Measurements from ENCODE around the gene LRRC8C.

Gene LRRC8C

GRCh38 chr1:89615676-89616598 lies 17.0 kb upstream of the LRRC8C start:
- peak; percentile 35 for TF ChIP-seq CTCF (conservative IDR thresholded peaks at IDR 0.05; ENCODE audit: low read length)
- H3K4me3 ChIP-seq (ENCODE audit: low read length): no peak overlapping the region
- no peak for DNase-seq (ENCODE audit: low read depth)

- DNase-seq (ENCODE audit: low read depth): no peak
- no peak overlapping the region for H3K4me3 ChIP-seq (ENCODE audit: low read length)
- TF ChIP-seq CTCF (conservative IDR thresholded peaks at IDR 0.05; ENCODE audit: low read length): no peak
Measured at GRCh38 chr1:89616844-89617627, 15.9 kb upstream of the LRRC8C start.

- no peak for TF ChIP-seq CTCF (conservative IDR thresholded peaks at IDR 0.05; ENCODE audit: low read length)
- no peak for DNase-seq (ENCODE audit: low read depth)
- no peak overlapping the region for H3K4me3 ChIP-seq (ENCODE audit: low read length)
Measured at GRCh38 chr1:89620664-89621063, 12.3 kb upstream of the LRRC8C start.

- peak; percentile 25; the same call in 1 of the 2 replicates for TF ChIP-seq CTCF (conservative IDR thresholded peaks at IDR 0.05; ENCODE audit: low read length)
- DNase-seq (ENCODE audit: low read depth): peak; percentile 23
- H3K4me3 ChIP-seq (ENCODE audit: low read length): no peak overlapping the region
Measured at GRCh38 chr1:89622895-89623294, 10.0 kb upstream of the LRRC8C start.

- TF ChIP-seq CTCF (conservative IDR thresholded peaks at IDR 0.05; ENCODE audit: low read length): no peak
Measured at GRCh38 chr1:89624314-89624713, 8.6 kb upstream of the LRRC8C start.

GRCh38 chr1:89624715-89625323 lies 8.1 kb upstream of the LRRC8C start:
- no peak overlapping the region for H3K4me3 ChIP-seq (ENCODE audit: low read length)
- TF ChIP-seq CTCF (conservative IDR thresholded peaks at IDR 0.05; ENCODE audit: low read length): no peak
- DNase-seq (ENCODE audit: low read depth): no peak

More at GRCh38 chr1:89624314-89624713, 8.6 kb upstream of the LRRC8C start:
- H3K4me3 ChIP-seq (ENCODE audit: low read length): no peak overlapping the region
- no peak for DNase-seq (ENCODE audit: low read depth)
